ENCODE data around the gene EVI5. TPM values are rescaled to one million over a fixed set of nuclear protein-coding genes. Genes with fewer than 3 reads are reported as not detected.

The EVI5 gene
- 18.9 TPM for total RNA-seq
- long read RNA-seq, partial matches to known transcripts, result 0 of 2 reads
- long read RNA-seq, other reads (novel, unspliced or antisense), result 2 of 2 reads

GRCh38 chr1:92784639-92785500 is at the start of gene EVI5:
EVI5 (minus strand) TSS chr1:92785108; CDS start chr1:92736546, 48,562 bp downstream.
- ATAC-seq (ENCODE audit: poor library complexity), result peak; percentile 97
- peak; percentile 97 for DNase-seq
- intact Hi-C loops (cut with DNase I), result no loop called here

DNA sequence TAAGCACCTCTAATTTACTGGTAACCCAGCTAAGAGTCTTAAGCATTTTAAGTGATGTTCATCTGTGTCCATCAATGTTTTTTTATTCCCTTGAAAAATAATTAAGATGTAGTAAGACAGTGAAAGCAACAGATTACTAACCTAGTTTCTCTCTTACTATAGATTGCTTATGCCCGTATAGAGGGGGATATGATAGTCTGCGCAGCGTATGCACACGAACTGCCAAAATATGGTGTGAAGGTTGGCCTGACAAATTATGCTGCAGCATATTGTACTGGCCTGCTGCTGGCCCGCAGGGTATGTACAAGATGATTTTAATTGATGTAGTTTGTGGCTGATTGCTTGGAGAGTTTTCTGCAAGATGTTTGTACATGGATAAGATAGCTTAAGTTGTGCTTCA is 49.7 kb upstream of the EVI5 start:
- DNase-seq (no peak), ATAC-seq (ENCODE audit: poor library complexity) (no peak)
- intact Hi-C loops (cut with DNase I), result no loop called here

DNA sequence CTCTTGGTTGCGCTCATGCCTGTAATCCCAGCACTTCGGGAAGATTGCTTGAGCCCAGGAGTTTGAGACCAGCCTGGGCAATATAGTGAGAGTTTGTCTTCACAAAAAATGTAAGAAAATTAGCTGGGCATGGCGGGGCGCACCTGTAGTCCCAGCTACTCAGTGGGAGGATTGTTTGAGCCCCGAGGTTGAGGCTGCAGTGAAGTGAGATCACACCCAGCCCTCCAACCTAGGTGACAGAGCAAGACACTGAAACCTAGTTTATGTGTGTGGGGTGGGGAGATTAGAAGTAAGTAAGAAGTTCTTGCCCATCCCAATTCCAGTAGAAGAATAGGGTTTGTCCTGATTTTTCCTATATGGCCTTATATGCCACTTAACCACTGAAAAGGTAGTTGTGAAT is 48.9 kb upstream of the EVI5 start:
- ATAC-seq (ENCODE audit: poor library complexity) (no peak), DNase-seq (no peak)
- intact Hi-C loops (cut with DNase I), result no loop called here

GRCh38 chr1:92832537-92833114 is 47.7 kb upstream of the EVI5 start:
- intact Hi-C loops (cut with DNase I), result no loop called here
- ATAC-seq (ENCODE audit: poor library complexity) (peak; percentile 37), DNase-seq (no peak)

DNA sequence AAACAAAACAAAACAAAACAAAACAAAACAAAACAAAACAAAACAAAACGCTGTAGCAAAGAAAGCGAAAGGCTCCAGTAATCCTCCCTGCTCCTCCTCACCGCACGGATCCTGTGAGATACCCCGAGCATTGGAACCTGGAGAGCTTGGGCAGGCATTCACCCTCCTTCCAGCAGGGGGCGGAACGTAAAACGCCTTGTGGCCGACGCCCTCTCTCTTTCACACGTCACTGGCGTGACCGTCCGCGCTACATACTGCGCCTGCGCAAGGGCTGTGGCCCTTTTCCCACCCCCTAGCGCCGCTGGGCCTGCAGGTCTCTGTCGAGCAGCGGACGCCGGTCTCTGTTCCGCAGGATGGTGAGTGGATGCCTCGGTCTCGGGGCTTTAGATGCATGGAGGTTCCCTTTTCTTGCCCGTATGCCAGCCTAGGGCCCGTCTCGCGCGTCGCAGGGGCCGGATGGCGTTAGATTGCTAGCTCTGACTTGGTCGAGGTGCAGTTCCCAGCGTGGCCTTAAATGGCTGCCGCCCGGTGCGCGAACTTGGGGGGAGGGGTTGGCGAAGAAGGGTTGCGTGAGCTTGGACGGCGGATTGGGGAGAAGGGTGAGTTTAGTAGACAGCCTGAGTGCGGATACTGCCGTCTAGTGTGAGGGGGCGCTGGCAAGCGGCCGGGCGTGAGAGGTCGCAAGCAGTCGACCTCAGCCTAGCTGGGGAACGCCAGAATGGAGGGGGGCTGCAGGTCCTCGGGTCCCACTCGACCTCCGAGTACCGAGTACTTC is 47.0 kb upstream of the EVI5 start, which contains the start of gene RPL5:
TSS of gene RPL5 (plus strand) at position 279 of the 775 bp plus-strand sequence. CDS start at position 354, 75 bp downstream.
- intact Hi-C loops (cut with DNase I), result no loop called here
- DNase-seq (peak; percentile 98), ATAC-seq (ENCODE audit: poor library complexity) (peak; percentile 99)

- intact Hi-C loops (cut with DNase I), result no loop called here
- ATAC-seq (ENCODE audit: poor library complexity), result no peak
- DNase-seq, result no peak
Measured at GRCh38 chr1:92831368-92831761, 46.5 kb upstream of the EVI5 start.

- intact Hi-C loops (cut with DNase I), result no loop called here
- DNase-seq (no peak), ATAC-seq (ENCODE audit: poor library complexity) (no peak)
Measured at GRCh38 chr1:92826792-92827191, 41.9 kb upstream of the EVI5 start.

GRCh38 chr1:92822879-92823278 is 38.0 kb upstream of the EVI5 start:
- intact Hi-C loops (cut with DNase I), result no loop called here
- DNase-seq, result no peak
- ATAC-seq (ENCODE audit: poor library complexity), result no peak

DNA sequence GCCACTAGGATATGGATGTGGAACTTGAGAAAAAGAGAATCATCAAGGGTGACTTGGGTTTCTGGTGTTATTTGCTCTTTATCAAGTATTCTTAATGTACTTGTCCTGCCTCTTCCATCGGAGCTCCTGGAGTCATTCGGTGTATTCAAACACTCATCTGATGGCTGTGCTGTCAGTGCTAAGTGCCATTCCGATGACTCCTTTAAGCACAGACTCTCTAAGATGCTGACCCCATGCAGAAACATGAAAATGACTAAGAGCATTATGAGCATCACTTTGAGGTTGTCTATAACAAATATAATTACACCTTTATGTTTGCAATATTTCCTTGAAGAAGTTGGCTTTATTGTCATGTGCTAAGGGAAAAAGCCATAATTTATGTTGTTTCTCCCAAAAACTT is 35.6 kb upstream of the EVI5 start:
- DNase-seq, result no peak
- ATAC-seq (ENCODE audit: poor library complexity), result no peak
- intact Hi-C loops (cut with DNase I), result no loop called here

DNA sequence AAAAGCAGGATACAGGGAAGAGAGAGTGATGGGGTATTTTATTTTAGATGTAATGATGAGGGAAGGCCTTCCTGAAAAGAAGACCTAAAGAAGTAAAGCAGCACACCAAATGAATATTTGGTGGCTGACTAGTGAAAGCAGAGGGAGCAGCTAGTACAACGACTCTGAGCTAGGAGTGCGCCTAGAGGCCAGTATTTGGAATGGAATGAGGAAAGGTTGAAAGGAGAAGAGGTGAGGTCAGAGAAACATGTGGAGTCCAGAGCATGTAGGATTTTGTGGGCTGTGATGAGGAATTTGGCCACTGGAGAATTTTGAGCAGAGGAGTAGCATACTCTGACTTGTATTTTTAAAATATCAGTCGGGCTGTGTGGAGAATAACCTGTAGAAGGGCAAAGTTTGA is 35.1 kb upstream of the EVI5 start:
- no peak for DNase-seq
- ATAC-seq (ENCODE audit: poor library complexity), result no peak
- intact Hi-C loops (cut with DNase I), result no loop called here

- DNase-seq (no peak), ATAC-seq (ENCODE audit: poor library complexity) (peak; percentile 67)
- intact Hi-C loops (cut with DNase I), result loop anchor here (10.0 kb wide), 1 partner anchor 73 kb away; no protein-coding TSS in a partner anchor
Measured at GRCh38 chr1:92817986-92818764, 33.3 kb upstream of the EVI5 start.

- ATAC-seq (ENCODE audit: poor library complexity), result no peak
- intact Hi-C loops (cut with DNase I), result loop anchor here (10.0 kb wide), 1 partner anchor 72 kb away; no protein-coding TSS in a partner anchor
Measured at GRCh38 chr1:92817137-92817697, 32.3 kb upstream of the EVI5 start.

GRCh38 chr1:92816732-92817131 is 31.8 kb upstream of the EVI5 start:
- intact Hi-C loops (cut with DNase I), result loop anchor here (10.0 kb wide), 1 partner anchor 72 kb away; no protein-coding TSS in a partner anchor
- no peak for ATAC-seq (ENCODE audit: poor library complexity)

More at GRCh38 chr1:92817137-92817697, 32.3 kb upstream of the EVI5 start:
- DNase-seq, result no peak

GRCh38 chr1:92808381-92808780 is 23.5 kb upstream of the EVI5 start:
- no peak for ATAC-seq (ENCODE audit: poor library complexity)
- intact Hi-C loops (cut with DNase I), result no loop called here

More at GRCh38 chr1:92816732-92817131, 31.8 kb upstream of the EVI5 start:
- no peak for DNase-seq

GRCh38 chr1:92805216-92805615 is 20.3 kb upstream of the EVI5 start:
- intact Hi-C loops (cut with DNase I), result no loop called here
- no peak for ATAC-seq (ENCODE audit: poor library complexity)
- DNase-seq, result no peak

More at GRCh38 chr1:92808381-92808780, 23.5 kb upstream of the EVI5 start:
- no peak for DNase-seq

DNA sequence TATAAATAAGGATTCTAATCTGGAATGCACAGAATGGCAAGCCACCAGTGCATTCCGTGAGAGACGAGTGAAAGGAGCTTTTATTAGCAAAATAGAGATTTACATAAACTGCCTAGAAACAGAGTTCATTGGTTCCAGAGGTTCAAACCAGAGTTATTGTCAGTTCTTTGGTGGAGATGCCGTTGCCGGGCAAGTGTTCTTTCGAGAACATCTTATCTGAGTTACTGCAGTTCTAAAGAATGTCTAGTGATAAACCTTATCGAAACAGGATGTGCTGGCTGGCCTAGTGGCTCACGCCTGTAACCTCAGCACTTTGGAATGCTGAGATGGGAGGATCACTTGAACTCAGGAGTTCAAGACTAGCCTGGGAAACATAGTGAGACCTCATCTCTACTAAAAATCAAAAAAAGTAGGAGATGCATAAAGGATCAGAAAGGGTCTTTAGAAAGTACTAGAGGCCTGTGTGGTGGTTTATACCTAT is 19.9 kb upstream of the EVI5 start:
- intact Hi-C loops (cut with DNase I), result no loop called here
- DNase-seq, result peak; percentile 74
- ATAC-seq (ENCODE audit: poor library complexity), result peak; percentile 96

- no peak for ATAC-seq (ENCODE audit: poor library complexity)
- intact Hi-C loops (cut with DNase I), result no loop called here
- DNase-seq, result no peak
Measured at GRCh38 chr1:92803140-92803887, 18.4 kb upstream of the EVI5 start.

All from Right ventricle myocardium superior (tissue), 1 donor.